Naive thymus-derived CD4-positive, alpha-beta T cell (primary cell): ENCODE measurements around the gene PCDHA7. TPM values are rescaled to one million over a fixed set of nuclear protein-coding genes. Genes with fewer than 3 reads are reported as not detected.

Experiments
- ATAC-seq: fragments of 150-1000 bp; cut with Tn5 transposase; 2 replicates; pipeline ENCODE4 v1.10.0; 2021; ENCODE audit warnings: mild to moderate bottlenecking, moderate library complexity
- CTCF ChIA-PET: fragments of 350-600 bp; sonication (Branson Sonifier 250); formaldehyde crosslinking; loops from one replicate; lab custom pipeline; 2021; ENCODE audit warnings: antibody characterized with exemption; lab: Charles Lee
- POLR2A ChIA-PET: fragments of 350-600 bp; sonication (Branson Sonifier 250); formaldehyde crosslinking; loops from one replicate; lab custom pipeline; 2021; ENCODE audit warnings: antibody characterized with exemption, inconsistent platforms; lab: Charles Lee
- DNase-seq, 9 donors: peaks; one replicate each; pipeline versions ENCODE4 v3.0.0 to v3.0.0-alpha.2; 2020 to 2022; ENCODE audit warnings: mixed read lengths in 1 of 9
- H3K27ac ChIP-seq: one replicate; pipeline ENCODE4 v1.7.0; 2013; ENCODE audit warnings: mild to moderate bottlenecking, low read depth, low read length, moderate library complexity
- H3K27me3 ChIP-seq, 2 donors: one replicate each; pipeline ENCODE4 v1.7.0; 2013; ENCODE audit warnings: low read length in 2 of 2, mild to moderate bottlenecking in 2 of 2, moderate library complexity in 2 of 2; ENCODE audit not compliant: control insufficient read depth in 2 of 2, insufficient read depth in 2 of 2
- H3K36me3 ChIP-seq, 3 experiments: 1 replicate in 2 of 3; 2 replicates in 1 of 3; pipeline ENCODE4 v1.7.0; 2013; ENCODE audit warnings: low read length in 3 of 3, mild to moderate bottlenecking in 3 of 3, moderate library complexity in 1 of 3; ENCODE audit not compliant: insufficient read depth in 3 of 3, control insufficient read depth in 2 of 3
- H3K4me1 ChIP-seq, 2 donors: one replicate each; pipeline ENCODE4 v1.7.0; 2013; ENCODE audit warnings: low read length in 2 of 2, mild to moderate bottlenecking in 2 of 2, moderate library complexity in 1 of 2; ENCODE audit not compliant: control insufficient read depth in 2 of 2, insufficient read depth in 2 of 2
- H3K4me3 ChIP-seq: 2 replicates; pipeline ENCODE4 v1.7.0; 2013; ENCODE audit warnings: mild to moderate bottlenecking, low read length
- H3K9me3 ChIP-seq, 3 experiments: 1 replicate in 2 of 3; 2 replicates in 1 of 3; pipeline ENCODE4 v1.7.0; 2013; ENCODE audit warnings: low read length in 3 of 3; ENCODE audit not compliant: control insufficient read depth in 2 of 3
- H3K27ac Mint-ChIP-seq, 9 donors: one replicate each; pipeline ENCODE4 v1.8.0; 2020 to 2022; ENCODE audit warnings: mixed read lengths in 9 of 9, mild to moderate bottlenecking in 8 of 9, moderate library complexity in 5 of 9, inconsistent platforms in 2 of 9
- H3K27me3 Mint-ChIP-seq, 5 donors: one replicate each; pipeline ENCODE4 v1.8.0; 2021 to 2022; ENCODE audit warnings: mixed read lengths in 5 of 5, mild to moderate bottlenecking in 1 of 5
- H3K36me3 Mint-ChIP-seq, 5 donors: one replicate each; pipeline ENCODE4 v1.8.0; 2020 to 2022; ENCODE audit warnings: mixed read lengths in 5 of 5, mild to moderate bottlenecking in 3 of 5, inconsistent platforms in 1 of 5
- H3K4me1 Mint-ChIP-seq, 7 donors: one replicate each; pipeline ENCODE4 v1.8.0; 2020 to 2022; ENCODE audit warnings: mixed read lengths in 7 of 7, mild to moderate bottlenecking in 3 of 7, inconsistent platforms in 1 of 7
- H3K4me3 Mint-ChIP-seq, 10 donors: one replicate each; pipeline ENCODE4 v1.8.0; 2020 to 2022; ENCODE audit warnings: mild to moderate bottlenecking in 10 of 10, mixed read lengths in 10 of 10, moderate library complexity in 6 of 10, inconsistent platforms in 2 of 10
- H3K9me3 Mint-ChIP-seq, 11 donors: one replicate each; pipeline ENCODE4 v1.8.0; 2020 to 2022; ENCODE audit warnings: mixed read lengths in 11 of 11, mild to moderate bottlenecking in 4 of 11, inconsistent platforms in 1 of 11, moderate library complexity in 1 of 11
- intact Hi-C, 2 donors: fragments of 100-400 bp; cut with micrococcal nuclease; formaldehyde crosslinking; loops; one replicate each; pipeline ENCODE4 v1.15.1; 2023
- polyA plus RNA-seq, 2 donors: library from polyadenylated mRNA; unstranded; fragments of 300-500 nt; fragmentation: Illumina TruSeq; gene quantifications; one replicate each; pipeline ENCODE4 v1.2.3, GENCODE V29; 2021
- total RNA-seq, 6 experiments: library from RNA in 5 of 6; stranded (reverse) in 5 of 6; gene quantifications; 1 replicate in 5 of 6; 2 replicates in 1 of 6; pipeline ENCODE4 v1.2.3 and lab custom pipeline; 2021 to 2026

The PCDHA7 gene
- total and polyA plus RNA-seq, 7 experiments from 2014 or later, result not detected

DNA sequence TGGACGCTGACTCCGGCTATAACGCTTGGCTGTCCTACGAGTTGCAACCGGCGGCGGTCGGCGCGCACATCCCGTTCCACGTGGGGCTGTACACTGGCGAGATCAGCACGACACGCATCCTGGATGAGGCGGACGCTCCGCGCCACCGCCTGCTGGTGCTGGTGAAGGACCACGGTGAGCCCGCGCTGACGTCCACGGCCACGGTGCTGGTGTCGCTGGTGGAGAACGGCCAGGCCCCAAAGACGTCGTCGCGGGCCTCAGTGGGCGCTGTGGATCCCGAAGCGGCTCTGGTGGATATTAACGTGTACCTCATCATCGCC is 43.2 kb downstream of the PCDHA7 start:
- H3K4me1 Mint-ChIP-seq, result no peaks in the 10 kb centered on the region
- H3K36me3 Mint-ChIP-seq, result peaks cover 0 to 34% (median 4%) of the 10 kb centered on the region in 5 donors
- no peak overlapping the region for H3K4me3 Mint-ChIP-seq
- ATAC-seq (no peak), DNase-seq (no peak)
- Histone ChIP-seq H3K36me3 (no peaks in the 10 kb centered on the region), H3K27ac (no peak overlapping the region), H3K9me3 (peaks cover 0 to 21% (median 0%) of the 10 kb centered on the region in 3 experiments), H3K4me1 (no peaks in the 10 kb centered on the region), H3K4me3 (no peak overlapping the region), H3K27me3 (no peaks in the 10 kb centered on the region)
- intact Hi-C loops, result no loop called here
- ChIA-PET POLR2A (no interaction called here), CTCF (no interaction called here)
- peaks cover 9 to 86% (median 45%) of the 10 kb centered on the region in 11 donors for H3K9me3 Mint-ChIP-seq
- H3K27me3 Mint-ChIP-seq, result peaks cover 0 to 74% (median 71%) of the 10 kb centered on the region in 5 donors
- H3K27ac Mint-ChIP-seq, result no peak overlapping the region

DNA sequence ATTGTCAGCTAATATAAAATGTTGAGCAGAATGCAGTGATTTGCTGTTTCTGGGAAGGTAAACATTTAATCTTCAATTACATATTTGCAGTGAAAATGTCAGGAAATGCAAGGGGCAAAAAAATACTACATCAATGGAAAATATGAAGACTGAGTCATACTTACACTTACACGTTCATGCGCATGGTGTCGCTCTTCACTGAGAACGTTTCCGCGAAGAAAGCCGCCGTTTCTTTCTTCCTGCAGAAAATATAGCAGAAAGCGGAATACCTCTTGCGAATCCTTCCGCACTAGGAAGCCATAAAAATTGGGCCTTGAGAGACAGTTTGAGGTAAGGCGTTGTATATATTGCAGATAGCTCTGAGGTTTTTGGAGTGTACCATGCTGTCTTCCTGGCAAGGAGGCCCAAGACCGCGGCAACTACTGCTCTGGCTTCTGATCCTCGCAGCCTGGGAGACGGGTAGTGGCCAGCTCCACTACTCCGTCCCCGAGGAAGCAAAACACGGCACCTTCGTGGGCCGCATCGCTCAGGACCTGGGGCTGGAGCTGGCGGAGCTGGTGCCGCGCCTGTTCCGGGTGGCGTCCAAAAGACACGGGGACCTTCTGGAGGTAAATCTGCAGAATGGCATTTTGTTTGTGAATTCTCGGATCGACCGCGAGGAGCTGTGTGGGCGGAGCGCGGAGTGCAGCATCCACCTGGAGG is 48.0 kb downstream of the PCDHA7 start, which contains the start of gene PCDHA13:
Gene PCDHA13, plus strand, starts transcription at position 236 of the 702 bp plus-strand sequence. Its CDS starts 145 bp downstream, at position 381.
- ChIA-PET CTCF (no interaction called here), POLR2A (no interaction called here)
- Histone ChIP-seq H3K4me1 (no peaks in the 10 kb centered on the region), H3K27ac (no peak within 1 kb of the TSS), H3K27me3 (no peaks in the 10 kb centered on the region), H3K4me3 (no peak within 1 kb of the TSS), H3K36me3 (no peaks in the 10 kb centered on the region), H3K9me3 (peaks cover 0 to 21% (median 0%) of the 10 kb centered on the region in 3 experiments)
- Mint-ChIP-seq H3K4me3 (no peak within 1 kb of the TSS), H3K9me3 (peaks cover 11 to 81% (median 35%) of the 10 kb centered on the region in 11 donors), H3K36me3 (peaks cover 0 to 40% (median 4%) of the 10 kb centered on the region in 5 donors), H3K4me1 (no peaks in the 10 kb centered on the region), H3K27me3 (peaks cover 0 to 56% (median 50%) of the 10 kb centered on the region in 5 donors), H3K27ac (peak within 1 kb of the TSS in 1 of 9 donors; percentile 46)
- no peak for ATAC-seq
- intact Hi-C loops, result loop anchor here in 1 of 2 donors (5.0 kb wide), 1 partner anchor 40 kb away; the partner anchor contains the start of gene PCDHA8
- DNase-seq, result no peak

DNA sequence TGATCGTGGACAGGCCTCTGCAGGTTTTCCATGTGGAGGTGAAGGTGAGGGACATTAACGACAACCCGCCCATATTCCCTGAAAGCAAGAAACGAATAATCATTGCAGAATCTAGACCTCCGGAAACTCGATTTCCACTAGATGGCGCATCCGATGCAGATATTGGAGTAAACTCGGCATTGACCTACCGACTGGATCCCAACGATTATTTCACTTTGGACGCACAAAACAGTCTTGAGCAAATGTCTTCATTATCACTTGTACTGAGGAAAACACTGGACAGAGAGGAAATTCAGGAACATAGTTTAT is 48.5 kb downstream of the PCDHA7 start:
- ChIA-PET CTCF (no interaction called here), POLR2A (no interaction called here)
- H3K36me3 Mint-ChIP-seq, result peaks cover 0 to 40% (median 5%) of the 10 kb centered on the region in 5 donors
- H3K4me3 Mint-ChIP-seq, result no peak overlapping the region
- Histone ChIP-seq H3K27ac (no peak overlapping the region), H3K9me3 (peaks cover 0 to 16% (median 0%) of the 10 kb centered on the region in 3 experiments), H3K27me3 (no peaks in the 10 kb centered on the region), H3K4me3 (no peak overlapping the region), H3K36me3 (no peaks in the 10 kb centered on the region), H3K4me1 (no peaks in the 10 kb centered on the region)
- peak overlapping the region in 1 of 9 donors; percentile 46 for H3K27ac Mint-ChIP-seq
- DNase-seq (no peak), ATAC-seq (no peak)
- peaks cover 0 to 56% (median 53%) of the 10 kb centered on the region in 5 donors for H3K27me3 Mint-ChIP-seq
- H3K9me3 Mint-ChIP-seq, result peaks cover 14 to 82% (median 37%) of the 10 kb centered on the region in 11 donors
- no peaks in the 10 kb centered on the region for H3K4me1 Mint-ChIP-seq
- intact Hi-C loops, result loop anchor here in 1 of 2 donors (5.0 kb wide), 1 partner anchor 40 kb away; the partner anchor contains the start of gene PCDHA8

GRCh38 chr5:140883373-140883772 is 49.3 kb downstream of the PCDHA7 start:
- Mint-ChIP-seq H3K27me3 (peaks cover 0 to 56% (median 53%) of the 10 kb centered on the region in 5 donors), H3K9me3 (peaks cover 14 to 79% (median 37%) of the 10 kb centered on the region in 11 donors), H3K4me1 (no peaks in the 10 kb centered on the region), H3K4me3 (no peak overlapping the region), H3K27ac (no peak overlapping the region), H3K36me3 (peaks cover 0 to 39% (median 5%) of the 10 kb centered on the region in 5 donors)
- no peak for DNase-seq
- ChIA-PET CTCF (no interaction called here), POLR2A (no interaction called here)
- Histone ChIP-seq H3K9me3 (peaks cover 0 to 16% (median 0%) of the 10 kb centered on the region in 3 experiments), H3K4me1 (no peaks in the 10 kb centered on the region), H3K36me3 (no peaks in the 10 kb centered on the region), H3K4me3 (no peak overlapping the region), H3K27me3 (no peaks in the 10 kb centered on the region), H3K27ac (no peak overlapping the region)
- ATAC-seq, result no peak
- intact Hi-C loops, result loop anchor here in 1 of 2 donors (5.0 kb wide), 1 partner anchor 41 kb away; the partner anchor contains the start of gene PCDHA8

DNA sequence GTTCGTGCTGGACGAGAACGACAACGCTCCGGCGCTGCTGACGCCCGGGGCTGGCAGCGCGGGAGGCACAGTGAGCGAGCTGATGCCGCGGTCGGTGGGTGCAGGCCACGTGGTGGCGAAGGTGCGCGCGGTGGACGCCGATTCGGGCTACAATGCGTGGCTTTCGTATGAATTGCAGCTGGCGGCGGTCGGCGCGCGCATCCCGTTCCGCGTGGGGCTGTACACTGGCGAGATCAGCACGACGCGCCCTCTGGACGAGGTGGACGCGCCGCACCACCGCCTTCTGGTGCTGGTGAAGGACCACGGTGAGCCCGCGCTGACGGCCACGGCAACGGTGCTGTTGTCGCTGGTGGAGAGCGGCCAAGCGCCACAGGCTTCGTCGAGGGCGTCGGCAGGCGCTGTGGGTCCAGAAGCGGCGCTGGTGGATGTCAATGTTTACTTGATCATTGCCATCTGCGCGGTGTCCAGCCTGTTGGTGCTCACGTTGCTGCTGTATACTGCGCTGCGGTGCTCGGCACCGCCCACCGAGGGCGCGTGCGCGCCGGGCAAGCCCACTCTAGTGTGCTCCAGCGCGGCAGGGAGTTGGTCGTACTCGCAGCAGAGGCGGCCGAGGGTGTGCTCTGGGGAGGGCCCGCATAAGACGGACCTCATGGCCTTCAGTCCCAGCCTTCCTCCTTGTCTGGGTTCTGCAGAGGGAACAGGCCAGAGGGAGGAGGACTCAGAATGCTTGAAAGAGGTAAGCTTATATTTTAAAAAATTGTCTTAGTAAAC is 50.0 kb downstream of the PCDHA7 start:
- ChIA-PET CTCF (no interaction called here), POLR2A (no interaction called here)
- Histone ChIP-seq H3K27ac (no peak overlapping the region), H3K4me1 (no peaks in the 10 kb centered on the region), H3K4me3 (no peak overlapping the region), H3K9me3 (peaks cover 0 to 16% (median 0%) of the 10 kb centered on the region in 3 experiments), H3K36me3 (no peaks in the 10 kb centered on the region), H3K27me3 (no peaks in the 10 kb centered on the region)
- peaks cover 14 to 72% (median 37%) of the 10 kb centered on the region in 11 donors for H3K9me3 Mint-ChIP-seq
- no peaks in the 10 kb centered on the region for H3K4me1 Mint-ChIP-seq
- H3K27ac Mint-ChIP-seq, result no peak overlapping the region
- DNase-seq (no peak), ATAC-seq (no peak)
- H3K36me3 Mint-ChIP-seq, result peaks cover 0 to 32% (median 5%) of the 10 kb centered on the region in 5 donors
- H3K4me3 Mint-ChIP-seq, result no peak overlapping the region
- peaks cover 0 to 49% (median 46%) of the 10 kb centered on the region in 5 donors for H3K27me3 Mint-ChIP-seq
- intact Hi-C loops, result loop anchor here in 1 of 2 donors (5.0 kb wide), 1 partner anchor 42 kb away; the partner anchor contains the start of gene PCDHA8
